Tibial nerve (tissue), 4 donors: ENCODE data around the gene KMT2B.

Source experiments
- EP300 ChIP-seq, 2 donors: sonication (generic); formaldehyde crosslinking; IDR thresholded peaks; one replicate each; pipeline ENCODE4 v1.6.1; 2017; ENCODE audit warnings: antibody characterized with exemption in 2 of 2, mild to moderate bottlenecking in 1 of 2
- POLR2A ChIP-seq, 2 donors: fragments of 450-650 bp; IDR thresholded peaks; one replicate each; pipeline ENCODE4 v1.6.1; 2017; ENCODE audit warnings: antibody characterized with exemption in 2 of 2, mild to moderate bottlenecking in 2 of 2, moderate library complexity in 2 of 2
- TF ChIP-seq, protein P1 (sequence below), 5 experiments: fragments of 200-600 bp in 3 of 5; fragments of 450-650 bp in 2 of 5; sonication (generic) in 3 of 5; IDR thresholded peaks; one replicate each; pipeline ENCODE4 v1.5.1; 2016 to 2019; ENCODE audit warnings: antibody characterized with exemption in 5 of 5, mild to moderate bottlenecking in 3 of 5, moderate library complexity in 2 of 5

GRCh38 chr19:35708391-35708790 is 9.4 kb upstream of the KMT2B start:
- TF ChIP-seq, protein P1, sequence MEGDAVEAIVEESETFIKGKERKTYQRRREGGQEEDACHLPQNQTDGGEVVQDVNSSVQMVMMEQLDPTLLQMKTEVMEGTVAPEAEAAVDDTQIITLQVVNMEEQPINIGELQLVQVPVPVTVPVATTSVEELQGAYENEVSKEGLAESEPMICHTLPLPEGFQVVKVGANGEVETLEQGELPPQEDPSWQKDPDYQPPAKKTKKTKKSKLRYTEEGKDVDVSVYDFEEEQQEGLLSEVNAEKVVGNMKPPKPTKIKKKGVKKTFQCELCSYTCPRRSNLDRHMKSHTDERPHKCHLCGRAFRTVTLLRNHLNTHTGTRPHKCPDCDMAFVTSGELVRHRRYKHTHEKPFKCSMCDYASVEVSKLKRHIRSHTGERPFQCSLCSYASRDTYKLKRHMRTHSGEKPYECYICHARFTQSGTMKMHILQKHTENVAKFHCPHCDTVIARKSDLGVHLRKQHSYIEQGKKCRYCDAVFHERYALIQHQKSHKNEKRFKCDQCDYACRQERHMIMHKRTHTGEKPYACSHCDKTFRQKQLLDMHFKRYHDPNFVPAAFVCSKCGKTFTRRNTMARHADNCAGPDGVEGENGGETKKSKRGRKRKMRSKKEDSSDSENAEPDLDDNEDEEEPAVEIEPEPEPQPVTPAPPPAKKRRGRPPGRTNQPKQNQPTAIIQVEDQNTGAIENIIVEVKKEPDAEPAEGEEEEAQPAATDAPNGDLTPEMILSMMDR (IDR thresholded peaks at IDR 0.05) = no peak
- no peak for TF ChIP-seq EP300 (IDR thresholded peaks at IDR 0.05)
- TF ChIP-seq POLR2A (IDR thresholded peaks at IDR 0.05) = no peak
